Breast epithelium (tissue), 3 donors: Measurements from ENCODE around the gene NDP.

Experiments used
- CTCF ChIP-seq, 3 donors: fragments of 450-650 bp; IDR thresholded peaks; one replicate each; pipeline ENCODE4 v1.5.1; 2016 to 2017; ENCODE audit warnings: antibody characterized with exemption in 3 of 3, mild to moderate bottlenecking in 3 of 3, moderate library complexity in 3 of 3
- POLR2AphosphoS5 ChIP-seq, 3 donors: sonication (generic); formaldehyde crosslinking; IDR thresholded peaks; one replicate each; pipeline ENCODE4 v1.6.1; 2017; ENCODE audit warnings: antibody characterized with exemption in 3 of 3

GRCh38 chrX:44010626-44011025 is 37.4 kb upstream of the NDP start:
- TF ChIP-seq CTCF (IDR thresholded peaks at IDR 0.05) (no peak), POLR2AphosphoS5 (IDR thresholded peaks at IDR 0.05) (no peak)
